IMR-90 (cell line): ENCODE data around the gene TEPSIN. TPM values are rescaled to one million over a fixed set of nuclear protein-coding genes. Genes with fewer than 3 reads are reported as not detected.

Source experiments
- ATAC-seq: fragments of 200-7000 bp; cut with Tn5 transposase; 2 replicates; pipeline ENCODE4 v1.9.1; 2020; ENCODE audit warnings: low read depth, mild to moderate bottlenecking, moderate library complexity
- BruUV-seq: library from RNA; stranded (reverse); fragments of 400-500 nt; replicated peaks from 2 replicates; lab custom pipeline; 2021; lab: Mats Ljungman, UMichigan
- CTCF ChIA-PET: fragments of 300-600 bp; formaldehyde crosslinking; extraction: SDS; loops from one replicate; lab custom pipeline; 2021; ENCODE audit warnings: antibody characterized with exemption; lab: Yijun Ruan, JAX
- POLR2A ChIA-PET: fragments of 300-600 bp; sonication (Branson Sonifier 250); formaldehyde crosslinking; loops from one replicate; lab custom pipeline; 2022; ENCODE audit warnings: antibody characterized with exemption; ENCODE audit not compliant: unreplicated experiment; lab: Charles Lee
- DNase-seq: peaks from one replicate; pipeline ENCODE4 v3.0.0; 2013
- H2AFZ ChIP-seq: replicated peaks from 2 replicates; pipeline ENCODE3; 2013; ENCODE audit warnings: low read length, mild to moderate bottlenecking; ENCODE audit not compliant: poor library complexity
- H2AK5ac ChIP-seq: 2 replicates; pipeline ENCODE4 v1.6.1; 2013; ENCODE audit warnings: low read depth, low read length, inconsistent platforms
- H2AK9ac ChIP-seq: replicated peaks from 2 replicates; pipeline ENCODE3; 2013; ENCODE audit warnings: mild to moderate bottlenecking, low read depth, low read length, moderate library complexity; ENCODE audit not compliant: poor library complexity
- H2BK120ac ChIP-seq: 2 replicates; pipeline ENCODE4 v1.6.1; 2013; ENCODE audit warnings: low read depth, low read length, inconsistent platforms
- H2BK15ac ChIP-seq: 3 replicates; pipeline ENCODE4 v1.6.1; 2013; ENCODE audit warnings: low read depth, low read length, inconsistent platforms
- H2BK20ac ChIP-seq: 2 replicates; pipeline ENCODE4 v1.6.1; 2013; ENCODE audit warnings: low read depth, mild to moderate bottlenecking, inconsistent platforms, low read length, moderate library complexity
- H2BK5ac ChIP-seq: 2 replicates; pipeline ENCODE4 v1.6.1; 2013; ENCODE audit warnings: mild to moderate bottlenecking, low read depth, low read length, inconsistent platforms; ENCODE audit not compliant: poor library complexity, severe bottlenecking
- H3K14ac ChIP-seq: replicated peaks from 2 replicates; pipeline ENCODE4 v1.6.1; 2013; ENCODE audit warnings: low read depth, low read length, inconsistent platforms
- H3K18ac ChIP-seq: 2 replicates; pipeline ENCODE4 v1.6.1; 2013; ENCODE audit warnings: low read depth, low read length, control low read depth
- H3K23ac ChIP-seq: 2 replicates; pipeline ENCODE4 v1.6.1; 2013; ENCODE audit warnings: low read depth, low read length, inconsistent platforms
- H3K27ac ChIP-seq: 2 replicates; pipeline ENCODE4 v1.5.1; 2013; ENCODE audit warnings: mild to moderate bottlenecking, control low read depth, low read length; ENCODE audit not compliant: insufficient read depth
- H3K27me3 ChIP-seq: 2 replicates; pipeline ENCODE4 v1.6.1; 2013; ENCODE audit warnings: low read length; ENCODE audit not compliant: control insufficient read depth, insufficient read depth
- H3K36me3 ChIP-seq: 2 replicates; pipeline ENCODE4 v1.6.1; 2013; ENCODE audit warnings: low read length, mixed read lengths; ENCODE audit not compliant: control insufficient read depth, insufficient read depth
- H3K4ac ChIP-seq: 2 replicates; pipeline ENCODE4 v1.6.1; 2013; ENCODE audit warnings: low read depth, low read length, inconsistent platforms
- H3K4me1 ChIP-seq: 2 replicates; pipeline ENCODE4 v1.6.1; 2013; ENCODE audit warnings: low read length, mixed read lengths; ENCODE audit not compliant: control insufficient read depth, insufficient read depth
- H3K4me2 ChIP-seq: 2 replicates; pipeline ENCODE4 v1.6.1; 2013; ENCODE audit warnings: low read depth, mild to moderate bottlenecking, control low read depth, low read length, moderate library complexity
- H3K4me3 ChIP-seq: 2 replicates; pipeline ENCODE4 v1.5.1; 2013; ENCODE audit warnings: low read depth, mild to moderate bottlenecking, control low read depth, low read length, moderate library complexity; ENCODE audit not compliant: insufficient read depth
- H3K56ac ChIP-seq: 2 replicates; pipeline ENCODE4 v1.6.1; 2013; ENCODE audit warnings: low read length, inconsistent platforms; ENCODE audit not compliant: insufficient read depth; ENCODE audit errors: extremely low read depth
- H3K79me1 ChIP-seq, 2 experiments: 2 replicates each; pipeline ENCODE4 v1.6.1; 2013; ENCODE audit warnings: low read length in 2 of 2, inconsistent platforms in 1 of 2, low read depth in 1 of 2
- H3K9ac ChIP-seq: 2 replicates; pipeline ENCODE4 v1.6.1; 2013; ENCODE audit warnings: low read depth, low read length, control low read depth
- H3K9me1 ChIP-seq: 2 replicates; pipeline ENCODE4 v1.6.1; 2013; ENCODE audit warnings: low read length, inconsistent platforms; ENCODE audit not compliant: insufficient read depth
- H3K9me3 ChIP-seq: 2 replicates; pipeline ENCODE4 v1.6.1; 2013; ENCODE audit warnings: low read length; ENCODE audit not compliant: control insufficient read depth, insufficient read depth
- H4K20me1 ChIP-seq: 2 replicates; pipeline ENCODE4 v1.6.1; 2013; ENCODE audit warnings: low read length, inconsistent platforms; ENCODE audit not compliant: insufficient read depth
- H4K5ac ChIP-seq: 2 replicates; pipeline ENCODE4 v1.6.1; 2013; ENCODE audit warnings: mild to moderate bottlenecking, low read depth, low read length, control low read depth
- H4K8ac ChIP-seq, 2 experiments: 2 replicates each; pipeline ENCODE4 v1.6.1; 2013; ENCODE audit warnings: low read depth in 2 of 2, low read length in 2 of 2, control low read depth in 1 of 2, inconsistent platforms in 1 of 2
- H4K91ac ChIP-seq: 2 replicates; pipeline ENCODE4 v1.6.1; 2013; ENCODE audit warnings: low read depth, low read length, inconsistent platforms; ENCODE audit not compliant: insufficient read depth
- BHLHE40 ChIP-seq: fragments of 150-350 bp; IDR thresholded peaks from 2 replicates; pipeline ENCODE4 v1.6.1; 2016; ENCODE audit warnings: mild to moderate bottlenecking, low read depth, low read length
- CEBPB ChIP-seq: IDR thresholded peaks from 2 replicates; pipeline ENCODE4 v1.6.1; 2012; ENCODE audit warnings: low read depth, low read length, improper control_type of control experiment
- CHD1 ChIP-seq: IDR thresholded peaks from 2 replicates; pipeline ENCODE4 v1.6.1; 2012; ENCODE audit warnings: low read depth, low read length, improper control_type of control experiment
- FOS ChIP-seq: fragments of 150-350 bp; IDR thresholded peaks from 2 replicates; pipeline ENCODE4 v1.6.1; 2016; ENCODE audit warnings: low read depth, low read length
- MAFK ChIP-seq: IDR thresholded peaks from 2 replicates; pipeline ENCODE4 v1.6.1; 2012; ENCODE audit warnings: low read depth, low read length, improper control_type of control experiment
- MAZ ChIP-seq: IDR thresholded peaks from 2 replicates; pipeline ENCODE4 v1.6.1; 2012; ENCODE audit warnings: low read depth, mild to moderate bottlenecking, low read length, improper control_type of control experiment, moderate library complexity, borderline replicate concordance
- MXI1 ChIP-seq: IDR thresholded peaks from 2 replicates; pipeline ENCODE4 v1.6.1; 2012; ENCODE audit warnings: low read depth, mild to moderate bottlenecking, low read length, moderate library complexity, borderline replicate concordance
- NFE2L2 ChIP-seq: fragments of 150-350 bp; IDR thresholded peaks from 2 replicates; pipeline ENCODE4 v1.6.1; 2016; ENCODE audit warnings: low read depth, mild to moderate bottlenecking, low read length
- POLR2A ChIP-seq: IDR thresholded peaks from 2 replicates; pipeline ENCODE4 v1.6.1; 2012; ENCODE audit warnings: mild to moderate bottlenecking, low read depth, low read length
- RAD21 ChIP-seq: IDR thresholded peaks from 2 replicates; pipeline ENCODE4 v1.6.1; 2012; ENCODE audit warnings: low read length, improper control_type of control experiment
- RCOR1 ChIP-seq: IDR thresholded peaks from 2 replicates; pipeline ENCODE4 v1.6.1; 2012; ENCODE audit warnings: mild to moderate bottlenecking, low read length, improper control_type of control experiment; ENCODE audit not compliant: insufficient replicate concordance
- RFX5 ChIP-seq: IDR thresholded peaks from 2 replicates; pipeline ENCODE4 v1.8.0; 2012; ENCODE audit warnings: low read depth, mild to moderate bottlenecking, low read length, moderate library complexity
- SMC3 ChIP-seq: fragments of 150-350 bp; IDR thresholded peaks from 2 replicates; pipeline ENCODE4 v1.6.1; 2016; ENCODE audit warnings: low read depth, mild to moderate bottlenecking, antibody characterized with exemption, low read length, moderate library complexity
- WGBS, 2 experiments: methylation state at CpG; one replicate each; pipeline versions ENCODE4 v1.1.5 to v1.1.7; 2013; ENCODE audit warnings: missing lambda C conversion rate in 2 of 2; ENCODE audit not compliant: insufficient read length in 1 of 2; ENCODE audit errors: extremely low coverage in 2 of 2; 5-methylcytosine and 5-hydroxymethylcytosine counted together
- dilution Hi-C: fragments of 300-500 bp; cut with HindIII; formaldehyde crosslinking; loops from one replicate; pipeline ENCODE4 v1.14.3; 2018; ENCODE audit warnings: low sequenced_read_pairs; ENCODE audit not compliant: unreplicated experiment
- in situ Hi-C: fragments of 300-500 bp; cut with MboI; formaldehyde crosslinking; loops from 3 replicates; pipeline ENCODE4 v1.14.3; 2019; ENCODE audit warnings: low sequenced_read_pairs, inconsistent platforms, mixed read lengths
- intact Hi-C: fragments of 100-400 bp; cut with micrococcal nuclease; formaldehyde crosslinking; loops from 2 replicates; pipeline ENCODE4 v1.10.0; 2022
- polyA plus RNA-seq, 3 experiments: library from polyadenylated mRNA; depleted of rRNA; stranded (reverse); fragments of >200 nt; gene quantifications; 2 replicates each; pipeline ENCODE4 v1.2.3, GENCODE V29; 2012; ENCODE audit warnings: low replicate concordance in 1 of 3
- total RNA-seq: library from RNA; depleted of rRNA; stranded (reverse); fragments of >200 nt; gene quantifications from 2 replicates; pipeline ENCODE4 v1.2.3, GENCODE V29; 2012
- TF ChIP-seq, protein P1 (sequence below): fragments of 150-350 bp; IDR thresholded peaks from 2 replicates; pipeline ENCODE4 v1.6.1; 2017; ENCODE audit warnings: mild to moderate bottlenecking, antibody characterized with exemption, low read length, low read depth
- TF ChIP-seq, protein P2 (sequence below): conservative IDR thresholded peaks from 2 replicates; pipeline ENCODE4 v1.5.1; 2012; ENCODE audit warnings: mild to moderate bottlenecking, low read depth, low read length, improper control_type of control experiment
- TF ChIP-seq, protein P3 (sequence below): fragments of 150-350 bp; IDR thresholded peaks from 2 replicates; pipeline ENCODE4 v1.6.1; 2016; ENCODE audit warnings: low read depth, mild to moderate bottlenecking, low read length, moderate library complexity, borderline replicate concordance

TEPSIN gene
- total and polyA plus RNA-seq, 2 of the 4 experiments (the other 2 are of a cell fraction) = 3.2 to 28.1 TPM

DNA sequence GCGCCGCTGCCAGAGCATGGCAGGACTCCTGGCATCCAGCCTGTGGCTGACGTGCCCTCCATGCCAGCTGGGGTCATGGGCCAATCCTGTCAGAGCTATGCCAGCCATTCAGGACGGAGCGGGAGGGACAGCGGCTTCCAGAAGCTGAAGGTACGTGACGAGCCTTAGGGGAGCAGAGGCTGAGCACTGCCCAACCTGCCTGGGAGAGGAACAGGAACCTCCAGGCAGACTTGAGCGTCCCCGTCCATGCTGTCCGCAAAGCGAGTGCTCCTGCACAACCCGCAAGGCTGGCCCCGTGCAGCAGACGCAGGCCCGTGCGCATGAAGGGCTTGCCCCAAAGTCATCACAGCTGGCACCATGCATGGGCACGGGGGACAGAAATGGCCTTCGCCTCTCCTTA, 21.8 kb upstream of the TEPSIN start:
- 97% methylated on average over 15 of the region's 19 CpGs; no CpG with 5 or more reads in 1 of the 2 experiments for WGBS, 2 experiments
- H2BK120ac ChIP-seq = no peak overlapping the region
- in situ Hi-C loops (no loop called here), dilution Hi-C loops (no loop called here), intact Hi-C loops (no loop called here)
- H4K20me1 ChIP-seq = peaks cover 2% of the 10 kb centered on the region; the same call in 1 of the 2 replicates
- H3K23ac ChIP-seq = no peak overlapping the region
- H2BK20ac ChIP-seq = no peak overlapping the region
- no peak overlapping the region for H2AK5ac ChIP-seq
- no peak overlapping the region for H3K14ac ChIP-seq
- H3K27ac ChIP-seq = no peak overlapping the region
- DNase-seq = no peak
- no peak overlapping the region for H2AK9ac ChIP-seq
- no TSS peak for BruUV-seq
- H3K4me1 ChIP-seq = peaks cover 4% of the 10 kb centered on the region; the same call in 1 of the 2 replicates
- no peak overlapping the region for H3K4me2 ChIP-seq
- H3K36me3 ChIP-seq = peaks cover 61% of the 10 kb centered on the region
- H3K9me1 ChIP-seq = no peaks in the 10 kb centered on the region
- H3K4ac ChIP-seq = no peak overlapping the region
- H4K5ac ChIP-seq = no peak overlapping the region
- CTCF ChIA-PET = no interaction called here
- TF ChIP-seq RFX5 (no peak), RAD21 (no peak), POLR2A (no peak), MAZ (no peak), MXI1 (no peak), BHLHE40 (no peak), SMC3 (no peak), MAFK (no peak), CHD1 (no peak), FOS (no peak), NFE2L2 (no peak), CEBPB (no peak), RCOR1 (no peak)
- TF ChIP-seq, protein P1, sequence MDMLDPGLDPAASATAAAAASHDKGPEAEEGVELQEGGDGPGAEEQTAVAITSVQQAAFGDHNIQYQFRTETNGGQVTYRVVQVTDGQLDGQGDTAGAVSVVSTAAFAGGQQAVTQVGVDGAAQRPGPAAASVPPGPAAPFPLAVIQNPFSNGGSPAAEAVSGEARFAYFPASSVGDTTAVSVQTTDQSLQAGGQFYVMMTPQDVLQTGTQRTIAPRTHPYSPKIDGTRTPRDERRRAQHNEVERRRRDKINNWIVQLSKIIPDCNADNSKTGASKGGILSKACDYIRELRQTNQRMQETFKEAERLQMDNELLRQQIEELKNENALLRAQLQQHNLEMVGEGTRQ = no peak
- TF ChIP-seq, protein P2, sequence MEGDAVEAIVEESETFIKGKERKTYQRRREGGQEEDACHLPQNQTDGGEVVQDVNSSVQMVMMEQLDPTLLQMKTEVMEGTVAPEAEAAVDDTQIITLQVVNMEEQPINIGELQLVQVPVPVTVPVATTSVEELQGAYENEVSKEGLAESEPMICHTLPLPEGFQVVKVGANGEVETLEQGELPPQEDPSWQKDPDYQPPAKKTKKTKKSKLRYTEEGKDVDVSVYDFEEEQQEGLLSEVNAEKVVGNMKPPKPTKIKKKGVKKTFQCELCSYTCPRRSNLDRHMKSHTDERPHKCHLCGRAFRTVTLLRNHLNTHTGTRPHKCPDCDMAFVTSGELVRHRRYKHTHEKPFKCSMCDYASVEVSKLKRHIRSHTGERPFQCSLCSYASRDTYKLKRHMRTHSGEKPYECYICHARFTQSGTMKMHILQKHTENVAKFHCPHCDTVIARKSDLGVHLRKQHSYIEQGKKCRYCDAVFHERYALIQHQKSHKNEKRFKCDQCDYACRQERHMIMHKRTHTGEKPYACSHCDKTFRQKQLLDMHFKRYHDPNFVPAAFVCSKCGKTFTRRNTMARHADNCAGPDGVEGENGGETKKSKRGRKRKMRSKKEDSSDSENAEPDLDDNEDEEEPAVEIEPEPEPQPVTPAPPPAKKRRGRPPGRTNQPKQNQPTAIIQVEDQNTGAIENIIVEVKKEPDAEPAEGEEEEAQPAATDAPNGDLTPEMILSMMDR = no peak
- TF ChIP-seq, protein P3, sequence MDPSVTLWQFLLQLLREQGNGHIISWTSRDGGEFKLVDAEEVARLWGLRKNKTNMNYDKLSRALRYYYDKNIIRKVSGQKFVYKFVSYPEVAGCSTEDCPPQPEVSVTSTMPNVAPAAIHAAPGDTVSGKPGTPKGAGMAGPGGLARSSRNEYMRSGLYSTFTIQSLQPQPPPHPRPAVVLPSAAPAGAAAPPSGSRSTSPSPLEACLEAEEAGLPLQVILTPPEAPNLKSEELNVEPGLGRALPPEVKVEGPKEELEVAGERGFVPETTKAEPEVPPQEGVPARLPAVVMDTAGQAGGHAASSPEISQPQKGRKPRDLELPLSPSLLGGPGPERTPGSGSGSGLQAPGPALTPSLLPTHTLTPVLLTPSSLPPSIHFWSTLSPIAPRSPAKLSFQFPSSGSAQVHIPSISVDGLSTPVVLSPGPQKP = no peak
- no peaks in the 10 kb centered on the region for H3K9me3 ChIP-seq
- no peak overlapping the region for H2BK15ac ChIP-seq
- POLR2A ChIA-PET = no interaction called here
- ATAC-seq = no peak
- no peaks in the 10 kb centered on the region for H3K27me3 ChIP-seq
- no peak overlapping the region for H3K56ac ChIP-seq
- no peak overlapping the region for H4K8ac ChIP-seq
- H3K18ac ChIP-seq = no peak overlapping the region
- H4K91ac ChIP-seq = no peak overlapping the region
- no peak overlapping the region for H3K4me3 ChIP-seq
- peaks cover 0 to 3% of the 10 kb centered on the region in 2 experiments; a peak in 1 of 4 replicates for H3K79me1 ChIP-seq
- no peak overlapping the region for H3K9ac ChIP-seq
- peak overlapping the region; percentile 38 for H2AFZ ChIP-seq
- no peak overlapping the region for H2BK5ac ChIP-seq
